OCI-LY3 (cell line): Measurements from ENCODE around the gene WWOX.

ENCODE experiments used
- H2AFZ ChIP-seq: fragments of 200-600, 300-600 bp; shearing (Covaris generic); 2 replicates; pipeline ENCODE4 v1.6.0; 2014; ENCODE audit warnings: antibody characterized with exemption, low read depth, low read length
- H3K27ac ChIP-seq: fragments of 200-600, 300-600 bp; sonication (generic); 2 replicates; pipeline ENCODE4 v1.5.1; 2014; ENCODE audit warnings: mild to moderate bottlenecking, low read length, moderate library complexity, mixed read lengths
- H3K27me3 ChIP-seq: fragments of 200-600, 300-600 bp; sonication (generic); 2 replicates; pipeline ENCODE4 v1.6.1; 2014; ENCODE audit warnings: low read depth, low read length, mixed read lengths
- H3K36me3 ChIP-seq: fragments of 200-600, 300-600 bp; sonication (generic); replicated peaks from 2 replicates; pipeline ENCODE3; 2014; ENCODE audit warnings: low read depth, low read length, mixed read lengths
- H3K4me1 ChIP-seq: fragments of 300-600, 200-600 bp; sonication (generic); 2 replicates; pipeline ENCODE4 v1.6.1; 2014; ENCODE audit warnings: low read length, mixed read lengths
- H3K4me2 ChIP-seq: fragments of 200-600, 300-600 bp; sonication (generic); 2 replicates; pipeline ENCODE4 v1.6.1; 2014; ENCODE audit warnings: low read length, mixed read lengths
- H3K4me3 ChIP-seq: fragments of 300-600, 200-600 bp; sonication (generic); 2 replicates; pipeline ENCODE4 v1.5.1; 2014; ENCODE audit warnings: antibody characterized with exemption, mild to moderate bottlenecking, low read length, moderate library complexity
- H3K79me2 ChIP-seq: fragments of 300-600, 200-600 bp; shearing (Covaris generic); 2 replicates; pipeline ENCODE4 v1.6.1; 2014; ENCODE audit warnings: mild to moderate bottlenecking, low read length, mixed read lengths
- H3K9ac ChIP-seq: fragments of 300-600, 200-600 bp; shearing (Covaris generic); 2 replicates; pipeline ENCODE4 v1.6.0; 2014; ENCODE audit warnings: mild to moderate bottlenecking, low read length, moderate library complexity
- H3K9me3 ChIP-seq: fragments of 200-600, 300-600 bp; shearing (Covaris generic); 2 replicates; pipeline ENCODE4 v1.6.1; 2014; ENCODE audit warnings: low read length, mixed read lengths; ENCODE audit not compliant: insufficient read depth
- H4K20me1 ChIP-seq: fragments of 200-600, 300-600 bp; sonication (generic); 2 replicates; pipeline ENCODE4 v1.6.1; 2016; ENCODE audit warnings: low read length, mixed read lengths; ENCODE audit not compliant: insufficient read depth
- EZH2phosphoT487 ChIP-seq: fragments of 200-600 bp; shearing (Covaris generic); IDR thresholded peaks from 2 replicates; pipeline ENCODE4 v1.6.1; 2018; ENCODE audit warnings: antibody characterized with exemption, mixed run types, low read depth
- TF ChIP-seq, protein P1 (sequence below): fragments of 200-600, 300-600 bp; sonication (generic); IDR thresholded peaks from 2 replicates; pipeline ENCODE4 v1.5.1; 2014; ENCODE audit warnings: antibody characterized with exemption, low read length, low read depth

WWOX gene

DNA sequence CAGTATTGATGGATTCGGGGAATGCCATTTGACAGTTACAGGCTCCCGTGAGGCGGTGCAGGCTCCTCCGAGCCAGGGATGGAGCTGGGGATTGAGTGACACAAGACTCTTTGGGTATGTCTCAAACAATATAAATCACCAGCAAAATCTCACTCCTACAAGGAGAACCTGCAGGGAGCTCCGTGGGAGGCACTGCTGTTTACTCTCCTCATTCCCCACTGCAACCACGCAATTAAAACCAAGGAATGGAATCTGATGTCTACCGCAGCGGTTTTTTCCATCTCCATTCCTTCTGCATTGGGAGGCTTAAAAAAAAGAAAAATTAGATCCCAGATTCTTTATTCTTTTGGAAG lies 157.9 kb downstream of the WWOX start:
- no peaks in the 10 kb centered on the region for H3K36me3 ChIP-seq
- H3K79me2 ChIP-seq = no peaks in the 10 kb centered on the region
- no peaks in the 10 kb centered on the region for H3K4me1 ChIP-seq
- H3K9ac ChIP-seq = no peak overlapping the region
- H3K27ac ChIP-seq = no peak overlapping the region
- H2AFZ ChIP-seq = no peak overlapping the region
- no peak overlapping the region for H3K4me2 ChIP-seq
- no peak for TF ChIP-seq EZH2phosphoT487
- TF ChIP-seq, protein P1, sequence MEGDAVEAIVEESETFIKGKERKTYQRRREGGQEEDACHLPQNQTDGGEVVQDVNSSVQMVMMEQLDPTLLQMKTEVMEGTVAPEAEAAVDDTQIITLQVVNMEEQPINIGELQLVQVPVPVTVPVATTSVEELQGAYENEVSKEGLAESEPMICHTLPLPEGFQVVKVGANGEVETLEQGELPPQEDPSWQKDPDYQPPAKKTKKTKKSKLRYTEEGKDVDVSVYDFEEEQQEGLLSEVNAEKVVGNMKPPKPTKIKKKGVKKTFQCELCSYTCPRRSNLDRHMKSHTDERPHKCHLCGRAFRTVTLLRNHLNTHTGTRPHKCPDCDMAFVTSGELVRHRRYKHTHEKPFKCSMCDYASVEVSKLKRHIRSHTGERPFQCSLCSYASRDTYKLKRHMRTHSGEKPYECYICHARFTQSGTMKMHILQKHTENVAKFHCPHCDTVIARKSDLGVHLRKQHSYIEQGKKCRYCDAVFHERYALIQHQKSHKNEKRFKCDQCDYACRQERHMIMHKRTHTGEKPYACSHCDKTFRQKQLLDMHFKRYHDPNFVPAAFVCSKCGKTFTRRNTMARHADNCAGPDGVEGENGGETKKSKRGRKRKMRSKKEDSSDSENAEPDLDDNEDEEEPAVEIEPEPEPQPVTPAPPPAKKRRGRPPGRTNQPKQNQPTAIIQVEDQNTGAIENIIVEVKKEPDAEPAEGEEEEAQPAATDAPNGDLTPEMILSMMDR = no peak
- H3K4me3 ChIP-seq = no peak overlapping the region
- H3K27me3 ChIP-seq = no peaks in the 10 kb centered on the region
- no peaks in the 10 kb centered on the region for H3K9me3 ChIP-seq
- no peaks in the 10 kb centered on the region for H4K20me1 ChIP-seq

DNA sequence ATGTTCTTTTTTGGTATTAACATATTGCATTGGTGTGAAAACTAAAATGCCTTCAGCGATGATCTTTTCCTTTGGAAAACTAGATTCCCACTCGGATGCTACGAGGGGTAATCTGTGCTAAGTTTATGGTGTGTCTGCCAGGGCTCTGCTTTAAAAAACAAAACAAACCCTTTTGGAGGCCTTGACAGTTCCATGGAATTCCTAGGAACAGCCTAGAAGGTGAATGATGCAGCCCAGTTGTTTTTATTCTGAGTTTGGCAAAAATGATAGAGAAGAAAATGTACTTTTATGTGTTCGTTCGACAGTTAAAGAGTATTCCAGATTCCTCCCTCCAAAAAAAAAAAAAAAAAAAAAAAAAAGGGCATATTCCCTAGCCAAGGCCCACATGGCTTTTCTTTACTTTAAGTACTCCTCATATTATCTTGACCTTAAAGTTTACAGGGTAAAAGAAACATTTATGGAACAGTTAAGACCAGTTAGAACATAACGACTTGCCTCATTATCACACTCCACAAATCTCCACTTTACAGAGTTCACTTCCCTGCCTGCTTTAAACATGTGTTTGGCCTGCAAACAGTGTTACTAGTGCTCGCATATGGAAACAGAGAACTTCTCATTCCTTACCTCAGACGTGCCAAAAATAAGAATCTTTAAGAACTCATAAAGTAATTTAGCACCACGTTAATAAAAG lies 159.1 kb downstream of the WWOX start:
- H3K9ac ChIP-seq = no peak overlapping the region
- no peak overlapping the region for H3K27ac ChIP-seq
- no peaks in the 10 kb centered on the region for H4K20me1 ChIP-seq
- H2AFZ ChIP-seq = no peak overlapping the region
- H3K4me2 ChIP-seq = no peak overlapping the region
- no peaks in the 10 kb centered on the region for H3K79me2 ChIP-seq
- H3K27me3 ChIP-seq = no peaks in the 10 kb centered on the region
- TF ChIP-seq EZH2phosphoT487 = no peak
- TF ChIP-seq, protein P1 = no peak
- no peaks in the 10 kb centered on the region for H3K4me1 ChIP-seq
- H3K36me3 ChIP-seq = no peaks in the 10 kb centered on the region
- H3K9me3 ChIP-seq = no peaks in the 10 kb centered on the region
- no peak overlapping the region for H3K4me3 ChIP-seq

DNA sequence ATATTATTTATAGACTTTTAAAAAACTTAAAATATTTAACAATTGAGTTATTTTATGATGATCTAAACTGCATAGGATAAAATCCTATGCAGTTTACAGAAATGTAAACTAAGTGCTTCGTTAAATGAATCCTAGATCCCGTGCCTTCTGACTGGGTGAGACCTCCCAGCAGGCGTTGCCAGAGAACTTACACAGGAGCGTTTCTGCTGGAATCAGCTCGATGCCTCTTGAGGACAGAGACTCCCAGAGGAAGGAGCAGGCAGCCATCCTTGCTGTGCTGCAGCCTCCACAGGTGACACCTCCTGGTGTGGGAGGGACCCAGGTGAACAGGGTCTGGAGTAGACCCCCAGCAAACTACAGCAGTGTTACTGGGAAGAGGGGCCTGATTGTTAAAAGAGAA lies 160.4 kb downstream of the WWOX start:
- Histone ChIP-seq H3K9ac (no peak overlapping the region), H3K27me3 (no peaks in the 10 kb centered on the region), H3K27ac (no peak overlapping the region), H3K4me3 (no peak overlapping the region), H3K4me2 (no peak overlapping the region), H3K79me2 (no peaks in the 10 kb centered on the region), H2AFZ (no peak overlapping the region), H3K9me3 (no peaks in the 10 kb centered on the region), H4K20me1 (no peaks in the 10 kb centered on the region), H3K36me3 (no peaks in the 10 kb centered on the region), H3K4me1 (no peaks in the 10 kb centered on the region)
- no peak for TF ChIP-seq EZH2phosphoT487
- TF ChIP-seq, protein P1 = no peak

DNA sequence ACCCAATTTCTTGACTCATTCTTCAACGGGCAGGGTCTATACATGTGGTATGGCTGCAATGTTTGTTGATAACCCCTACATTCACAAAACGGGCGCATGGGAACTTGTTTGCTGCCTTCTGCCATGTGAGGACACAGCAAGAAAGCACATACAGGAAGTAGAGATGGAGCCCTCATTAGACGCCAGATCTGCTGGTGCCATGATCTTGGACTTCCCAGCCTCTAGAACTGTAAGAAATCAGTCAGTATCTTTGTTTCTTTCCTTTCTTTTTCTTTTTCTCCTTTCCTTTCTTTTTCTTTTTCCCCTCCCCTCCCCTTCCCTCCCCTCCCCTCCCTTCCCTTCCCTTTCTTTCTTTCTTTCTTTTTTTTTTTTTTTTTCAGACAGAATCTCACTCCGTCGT lies 165.2 kb downstream of the WWOX start:
- no peaks in the 10 kb centered on the region for H3K36me3 ChIP-seq
- H3K4me3 ChIP-seq = no peak overlapping the region
- no peaks in the 10 kb centered on the region for H3K27me3 ChIP-seq
- H3K9ac ChIP-seq = no peak overlapping the region
- no peaks in the 10 kb centered on the region for H3K9me3 ChIP-seq
- TF ChIP-seq EZH2phosphoT487 = no peak
- TF ChIP-seq, protein P1 = no peak
- H4K20me1 ChIP-seq = no peaks in the 10 kb centered on the region
- H3K4me2 ChIP-seq = no peak overlapping the region
- H3K79me2 ChIP-seq = no peaks in the 10 kb centered on the region
- H3K27ac ChIP-seq = no peak overlapping the region
- H2AFZ ChIP-seq = no peak overlapping the region
- H3K4me1 ChIP-seq = no peaks in the 10 kb centered on the region
